SK-N-MC (cell line): ENCODE results near the gene DOCK10.

ENCODE experiments used
- EZH2 ChIP-seq: fragments of 200-600 bp; sonication (generic); IDR thresholded peaks from one replicate; pipeline ENCODE4 v1.6.1; 2017; ENCODE audit warnings: antibody characterized with exemption
- FOXP2 ChIP-seq: optimal IDR thresholded peaks from 2 replicates; pipeline ENCODE3; 2011; ENCODE audit warnings: mild to moderate bottlenecking, moderate library complexity; ENCODE audit not compliant: insufficient read depth; ENCODE audit errors: extremely low read length, control extremely low read depth
- POLR2AphosphoS5 ChIP-seq: IDR thresholded peaks from 2 replicates; pipeline ENCODE4 v1.6.1; 2012; ENCODE audit warnings: mild to moderate bottlenecking, low read depth, low read length, borderline replicate concordance

DNA sequence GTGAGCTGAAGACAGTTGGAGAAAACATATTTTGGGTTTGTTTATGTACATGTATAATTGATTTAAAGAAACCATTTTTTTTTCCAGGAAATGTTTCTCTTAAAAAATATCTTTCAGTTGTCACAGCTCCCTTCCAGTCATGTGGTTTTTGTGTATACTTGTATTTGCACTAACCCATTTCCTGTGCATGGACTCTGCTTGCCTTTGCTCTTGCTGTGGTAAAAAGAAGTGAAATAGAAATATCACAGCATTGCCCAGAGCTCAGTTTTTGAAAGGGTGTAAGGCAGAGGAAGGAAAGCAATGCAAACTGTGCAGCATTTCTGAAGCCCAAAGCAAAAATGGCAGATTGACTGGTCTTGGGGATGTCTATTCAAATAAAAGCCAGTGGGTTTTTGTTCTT lies 10.4 kb upstream of the DOCK10 start:
- no peak for TF ChIP-seq EZH2
- no peak for TF ChIP-seq POLR2AphosphoS5
- no peak for TF ChIP-seq FOXP2
